ENCODE measurements around the gene PJA2.

PJA2 gene

GRCh38 chr5:109407913-109408312, 1.9 kb downstream of the PJA2 start:
- Histone ChIP-seq H3K36me3 (ENCODE audit: control insufficient read depth, insufficient read depth, low read length) (no peaks in the 10 kb centered on the region), H3K9me3 (ENCODE audit: control insufficient read depth, insufficient read depth, low read length) (no peaks in the 10 kb centered on the region), H3K9ac (ENCODE audit: low read depth, low read length) (no peak overlapping the region), H3K4me3 (ENCODE audit: low read depth, low read length) (peak overlapping the region; percentile 86; the same call in 1 of the 2 replicates), H3K27ac (ENCODE audit: low read depth, low read length) (no peak overlapping the region), H3K27me3 (ENCODE audit: control insufficient read depth, insufficient read depth, low read length) (no peaks in the 10 kb centered on the region), H3K4me1 (ENCODE audit: control insufficient read depth, insufficient read depth, low read length) (peaks cover 39% of the 10 kb centered on the region)

GRCh38 chr5:109406719-109407118, 3.1 kb downstream of the PJA2 start:
- Histone ChIP-seq H3K9me3 (ENCODE audit: control insufficient read depth, insufficient read depth, low read length) (no peaks in the 10 kb centered on the region), H3K27me3 (ENCODE audit: control insufficient read depth, insufficient read depth, low read length) (no peaks in the 10 kb centered on the region), H3K4me3 (ENCODE audit: low read depth, low read length) (no peak overlapping the region), H3K36me3 (ENCODE audit: control insufficient read depth, insufficient read depth, low read length) (no peaks in the 10 kb centered on the region), H3K27ac (ENCODE audit: low read depth, low read length) (no peak overlapping the region), H3K4me1 (ENCODE audit: control insufficient read depth, insufficient read depth, low read length) (peaks cover 37% of the 10 kb centered on the region), H3K9ac (ENCODE audit: low read depth, low read length) (no peak overlapping the region)

GRCh38 chr5:109404428-109404960, 5.3 kb downstream of the PJA2 start:
- Histone ChIP-seq H3K9me3 (ENCODE audit: control insufficient read depth, insufficient read depth, low read length) (no peaks in the 10 kb centered on the region), H3K36me3 (ENCODE audit: control insufficient read depth, insufficient read depth, low read length) (no peaks in the 10 kb centered on the region), H3K9ac (ENCODE audit: low read depth, low read length) (no peak overlapping the region), H3K4me1 (ENCODE audit: control insufficient read depth, insufficient read depth, low read length) (peaks cover 31% of the 10 kb centered on the region), H3K27me3 (ENCODE audit: control insufficient read depth, insufficient read depth, low read length) (no peaks in the 10 kb centered on the region), H3K27ac (ENCODE audit: low read depth, low read length) (no peak overlapping the region), H3K4me3 (ENCODE audit: low read depth, low read length) (no peak overlapping the region)

- Histone ChIP-seq H3K4me1 (ENCODE audit: control insufficient read depth, insufficient read depth, low read length) (peaks cover 33% of the 10 kb centered on the region), H3K36me3 (ENCODE audit: control insufficient read depth, insufficient read depth, low read length) (no peaks in the 10 kb centered on the region), H3K27me3 (ENCODE audit: control insufficient read depth, insufficient read depth, low read length) (no peaks in the 10 kb centered on the region), H3K9me3 (ENCODE audit: control insufficient read depth, insufficient read depth, low read length) (no peaks in the 10 kb centered on the region), H3K4me3 (ENCODE audit: low read depth, low read length) (no peak overlapping the region), H3K27ac (ENCODE audit: low read depth, low read length) (no peak overlapping the region), H3K9ac (ENCODE audit: low read depth, low read length) (no peak overlapping the region)
Measured at GRCh38 chr5:109403469-109403868, 6.3 kb downstream of the PJA2 start.

GRCh38 chr5:109399092-109399759, 10.5 kb downstream of the PJA2 start:
- Histone ChIP-seq H3K4me3 (ENCODE audit: low read depth, low read length) (no peak overlapping the region), H3K27me3 (ENCODE audit: control insufficient read depth, insufficient read depth, low read length) (no peaks in the 10 kb centered on the region), H3K9me3 (ENCODE audit: control insufficient read depth, insufficient read depth, low read length) (no peaks in the 10 kb centered on the region), H3K27ac (ENCODE audit: low read depth, low read length) (no peak overlapping the region), H3K36me3 (ENCODE audit: control insufficient read depth, insufficient read depth, low read length) (no peaks in the 10 kb centered on the region), H3K4me1 (ENCODE audit: control insufficient read depth, insufficient read depth, low read length) (peaks cover 10% of the 10 kb centered on the region; the same call in 1 of the 2 replicates), H3K9ac (ENCODE audit: low read depth, low read length) (no peak overlapping the region)

- Histone ChIP-seq H3K9ac (ENCODE audit: low read depth, low read length) (no peak overlapping the region), H3K4me1 (ENCODE audit: control insufficient read depth, insufficient read depth, low read length) (peaks cover 5% of the 10 kb centered on the region; the same call in 1 of the 2 replicates), H3K36me3 (ENCODE audit: control insufficient read depth, insufficient read depth, low read length) (no peaks in the 10 kb centered on the region), H3K9me3 (ENCODE audit: control insufficient read depth, insufficient read depth, low read length) (no peaks in the 10 kb centered on the region), H3K27me3 (ENCODE audit: control insufficient read depth, insufficient read depth, low read length) (no peaks in the 10 kb centered on the region), H3K27ac (ENCODE audit: low read depth, low read length) (no peak overlapping the region), H3K4me3 (ENCODE audit: low read depth, low read length) (no peak overlapping the region)
Measured at GRCh38 chr5:109396965-109397364, 12.8 kb downstream of the PJA2 start.

GRCh38 chr5:109394806-109395205, 15.0 kb downstream of the PJA2 start:
- Histone ChIP-seq H3K4me1 (ENCODE audit: control insufficient read depth, insufficient read depth, low read length) (0 out of 2 replicates have a peak, but pooled peaks cover 5% of the 10 kb centered on the region), H3K27me3 (ENCODE audit: control insufficient read depth, insufficient read depth, low read length) (no peaks in the 10 kb centered on the region), H3K4me3 (ENCODE audit: low read depth, low read length) (no peak overlapping the region), H3K9ac (ENCODE audit: low read depth, low read length) (no peak overlapping the region), H3K36me3 (ENCODE audit: control insufficient read depth, insufficient read depth, low read length) (no peaks in the 10 kb centered on the region), H3K9me3 (ENCODE audit: control insufficient read depth, insufficient read depth, low read length) (no peaks in the 10 kb centered on the region), H3K27ac (ENCODE audit: low read depth, low read length) (no peak overlapping the region)

GRCh38 chr5:109390188-109390587, 19.6 kb downstream of the PJA2 start:
- Histone ChIP-seq H3K27me3 (ENCODE audit: control insufficient read depth, insufficient read depth, low read length) (no peaks in the 10 kb centered on the region), H3K9ac (ENCODE audit: low read depth, low read length) (no peak overlapping the region), H3K36me3 (ENCODE audit: control insufficient read depth, insufficient read depth, low read length) (no peaks in the 10 kb centered on the region), H3K4me3 (ENCODE audit: low read depth, low read length) (no peak overlapping the region), H3K9me3 (ENCODE audit: control insufficient read depth, insufficient read depth, low read length) (no peaks in the 10 kb centered on the region), H3K4me1 (ENCODE audit: control insufficient read depth, insufficient read depth, low read length) (no peaks in the 10 kb centered on the region), H3K27ac (ENCODE audit: low read depth, low read length) (no peak overlapping the region)

- no peak overlapping the region for H3K9ac ChIP-seq (ENCODE audit: low read depth, low read length)
- peak overlapping the region; percentile 9 for H3K27ac ChIP-seq (ENCODE audit: low read depth, low read length)
- H3K9me3 ChIP-seq (ENCODE audit: control insufficient read depth, insufficient read depth, low read length): no peaks in the 10 kb centered on the region
- H3K4me1 ChIP-seq (ENCODE audit: control insufficient read depth, insufficient read depth, low read length): no peaks in the 10 kb centered on the region
- no peaks in the 10 kb centered on the region for H3K36me3 ChIP-seq (ENCODE audit: control insufficient read depth, insufficient read depth, low read length)
- H3K27me3 ChIP-seq (ENCODE audit: control insufficient read depth, insufficient read depth, low read length): no peaks in the 10 kb centered on the region
- no peak overlapping the region for H3K4me3 ChIP-seq (ENCODE audit: low read depth, low read length)
Measured at GRCh38 chr5:109388407-109388806, 21.4 kb downstream of the PJA2 start.

- H3K4me3 ChIP-seq (ENCODE audit: low read depth, low read length): no peak overlapping the region
- no peak overlapping the region for H3K9ac ChIP-seq (ENCODE audit: low read depth, low read length)
- H3K9me3 ChIP-seq (ENCODE audit: control insufficient read depth, insufficient read depth, low read length): no peaks in the 10 kb centered on the region
- H3K27ac ChIP-seq (ENCODE audit: low read depth, low read length): no peak overlapping the region
- no peaks in the 10 kb centered on the region for H3K27me3 ChIP-seq (ENCODE audit: control insufficient read depth, insufficient read depth, low read length)
- peaks cover 8% of the 10 kb centered on the region for H3K36me3 ChIP-seq (ENCODE audit: control insufficient read depth, insufficient read depth, low read length)
- H3K4me1 ChIP-seq (ENCODE audit: control insufficient read depth, insufficient read depth, low read length): no peaks in the 10 kb centered on the region
Measured at GRCh38 chr5:109387408-109387974, 22.3 kb downstream of the PJA2 start.

- no peaks in the 10 kb centered on the region for H3K27me3 ChIP-seq (ENCODE audit: control insufficient read depth, insufficient read depth, low read length)
- no peaks in the 10 kb centered on the region for H3K9me3 ChIP-seq (ENCODE audit: control insufficient read depth, insufficient read depth, low read length)
- no peak overlapping the region for H3K27ac ChIP-seq (ENCODE audit: low read depth, low read length)
- H3K9ac ChIP-seq (ENCODE audit: low read depth, low read length): no peak overlapping the region
- H3K36me3 ChIP-seq (ENCODE audit: control insufficient read depth, insufficient read depth, low read length): peaks cover 57% of the 10 kb centered on the region
- H3K4me3 ChIP-seq (ENCODE audit: low read depth, low read length): no peak overlapping the region
- H3K4me1 ChIP-seq (ENCODE audit: control insufficient read depth, insufficient read depth, low read length): no peaks in the 10 kb centered on the region
Measured at GRCh38 chr5:109378095-109378494, 31.7 kb downstream of the PJA2 start.
